Stromal cell of bone marrow (primary cell): ENCODE data around the gene CTDP1.
A peak's percentile ranks its signal among the peaks of the same experiment; 100 is the strongest.

Source experiments
- DNase-seq: peaks from one replicate; pipeline ENCODE4 v3.0.0-alpha.2; 2012; ENCODE audit warnings: low read depth

The CTDP1 gene, protein sequence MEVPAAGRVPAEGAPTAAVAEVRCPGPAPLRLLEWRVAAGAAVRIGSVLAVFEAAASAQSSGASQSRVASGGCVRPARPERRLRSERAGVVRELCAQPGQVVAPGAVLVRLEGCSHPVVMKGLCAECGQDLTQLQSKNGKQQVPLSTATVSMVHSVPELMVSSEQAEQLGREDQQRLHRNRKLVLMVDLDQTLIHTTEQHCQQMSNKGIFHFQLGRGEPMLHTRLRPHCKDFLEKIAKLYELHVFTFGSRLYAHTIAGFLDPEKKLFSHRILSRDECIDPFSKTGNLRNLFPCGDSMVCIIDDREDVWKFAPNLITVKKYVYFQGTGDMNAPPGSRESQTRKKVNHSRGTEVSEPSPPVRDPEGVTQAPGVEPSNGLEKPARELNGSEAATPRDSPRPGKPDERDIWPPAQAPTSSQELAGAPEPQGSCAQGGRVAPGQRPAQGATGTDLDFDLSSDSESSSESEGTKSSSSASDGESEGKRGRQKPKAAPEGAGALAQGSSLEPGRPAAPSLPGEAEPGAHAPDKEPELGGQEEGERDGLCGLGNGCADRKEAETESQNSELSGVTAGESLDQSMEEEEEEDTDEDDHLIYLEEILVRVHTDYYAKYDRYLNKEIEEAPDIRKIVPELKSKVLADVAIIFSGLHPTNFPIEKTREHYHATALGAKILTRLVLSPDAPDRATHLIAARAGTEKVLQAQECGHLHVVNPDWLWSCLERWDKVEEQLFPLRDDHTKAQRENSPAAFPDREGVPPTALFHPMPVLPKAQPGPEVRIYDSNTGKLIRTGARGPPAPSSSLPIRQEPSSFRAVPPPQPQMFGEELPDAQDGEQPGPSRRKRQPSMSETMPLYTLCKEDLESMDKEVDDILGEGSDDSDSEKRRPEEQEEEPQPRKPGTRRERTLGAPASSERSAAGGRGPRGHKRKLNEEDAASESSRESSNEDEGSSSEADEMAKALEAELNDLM

DNA sequence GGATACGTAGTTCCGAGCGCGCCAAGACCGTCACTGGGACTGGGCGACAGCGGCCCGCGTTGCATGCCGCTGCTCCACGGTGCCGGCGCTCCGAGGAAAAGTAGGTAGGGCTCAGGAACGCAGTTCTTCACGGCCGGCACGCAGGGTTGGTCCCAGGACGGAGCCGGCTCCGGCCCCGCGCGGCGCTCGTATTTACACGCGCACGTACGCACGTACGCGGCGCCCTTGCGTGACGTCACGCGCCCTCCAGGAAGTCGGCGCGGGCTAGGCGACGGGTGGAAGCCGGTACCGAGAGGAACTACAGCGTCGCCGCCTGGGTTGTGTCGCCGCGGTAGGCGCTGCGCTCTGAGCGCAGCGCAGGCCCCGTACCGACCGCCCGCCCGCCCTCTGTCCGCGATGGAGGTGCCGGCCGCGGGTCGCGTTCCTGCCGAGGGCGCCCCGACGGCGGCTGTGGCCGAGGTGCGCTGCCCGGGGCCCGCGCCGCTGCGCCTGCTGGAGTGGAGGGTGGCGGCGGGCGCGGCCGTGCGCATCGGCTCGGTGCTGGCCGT lies at the start of gene CTDP1:
Gene CTDP1, plus strand, starts transcription at position 252 of the 548 bp plus-strand sequence. Its CDS starts 145 bp downstream, at position 397.
- DNase-seq, result peak; percentile 85

DNA sequence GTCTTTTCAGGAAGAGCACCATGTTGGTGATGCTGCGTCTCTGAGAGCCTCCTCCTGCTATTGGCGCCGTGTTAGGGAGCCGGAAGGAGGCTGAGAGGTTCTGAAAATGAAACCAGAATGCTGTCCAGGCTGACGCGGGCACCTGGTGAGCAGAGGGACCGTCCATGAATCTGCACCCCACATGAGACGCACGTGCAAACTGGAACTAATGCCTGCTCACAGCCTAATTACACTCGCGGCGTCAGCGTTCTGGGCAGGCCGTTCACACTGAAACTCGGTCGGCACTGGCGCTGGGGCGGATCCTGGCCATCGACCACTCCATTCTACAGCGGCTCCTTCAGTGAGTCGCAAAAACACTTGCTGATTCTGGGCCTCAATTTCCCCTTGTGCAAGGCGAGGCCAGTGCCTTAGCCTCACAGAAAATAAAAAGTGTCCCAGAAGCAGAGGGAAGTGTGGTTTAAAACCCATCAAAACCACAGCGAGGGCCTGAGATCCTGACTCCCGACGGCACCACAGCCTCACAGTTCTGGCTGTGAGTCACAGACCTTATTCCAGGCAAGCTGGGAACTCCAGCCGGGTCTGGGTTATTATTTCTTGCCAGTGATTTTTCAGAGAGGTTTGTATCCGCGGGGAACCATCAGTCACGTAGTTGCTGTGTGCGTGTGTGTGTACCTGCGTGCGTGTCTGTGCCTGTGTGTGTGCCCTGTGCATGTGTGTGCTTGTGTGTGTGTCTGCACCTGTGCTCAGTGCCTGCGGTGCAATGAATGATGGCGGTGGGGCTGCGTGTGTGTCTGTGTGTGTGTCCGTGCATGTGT lies 49.1 kb upstream of the CTDP1 start:
- DNase-seq, result no peak

DNA sequence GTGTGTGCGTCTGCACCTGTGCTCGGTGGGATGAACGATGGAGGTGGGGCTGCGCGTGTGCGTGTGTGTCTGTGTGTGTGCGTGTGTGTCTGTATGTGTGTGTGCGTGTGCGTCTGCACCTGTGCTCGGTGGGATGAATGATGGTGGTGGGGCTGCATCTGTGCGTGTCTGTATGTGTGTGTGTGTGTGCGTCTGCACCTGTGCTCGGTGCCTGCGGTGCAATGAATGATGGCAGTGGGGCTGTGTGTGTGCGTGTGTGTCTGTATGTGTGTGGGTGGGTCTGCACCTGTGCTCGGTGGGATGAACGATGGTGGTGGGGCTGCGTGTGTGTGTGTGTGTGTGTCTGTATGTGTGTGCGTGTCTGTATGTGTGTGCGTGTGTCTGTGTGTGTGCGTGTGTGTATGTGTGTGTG lies 48.5 kb upstream of the CTDP1 start:
- no peak for DNase-seq

DNA sequence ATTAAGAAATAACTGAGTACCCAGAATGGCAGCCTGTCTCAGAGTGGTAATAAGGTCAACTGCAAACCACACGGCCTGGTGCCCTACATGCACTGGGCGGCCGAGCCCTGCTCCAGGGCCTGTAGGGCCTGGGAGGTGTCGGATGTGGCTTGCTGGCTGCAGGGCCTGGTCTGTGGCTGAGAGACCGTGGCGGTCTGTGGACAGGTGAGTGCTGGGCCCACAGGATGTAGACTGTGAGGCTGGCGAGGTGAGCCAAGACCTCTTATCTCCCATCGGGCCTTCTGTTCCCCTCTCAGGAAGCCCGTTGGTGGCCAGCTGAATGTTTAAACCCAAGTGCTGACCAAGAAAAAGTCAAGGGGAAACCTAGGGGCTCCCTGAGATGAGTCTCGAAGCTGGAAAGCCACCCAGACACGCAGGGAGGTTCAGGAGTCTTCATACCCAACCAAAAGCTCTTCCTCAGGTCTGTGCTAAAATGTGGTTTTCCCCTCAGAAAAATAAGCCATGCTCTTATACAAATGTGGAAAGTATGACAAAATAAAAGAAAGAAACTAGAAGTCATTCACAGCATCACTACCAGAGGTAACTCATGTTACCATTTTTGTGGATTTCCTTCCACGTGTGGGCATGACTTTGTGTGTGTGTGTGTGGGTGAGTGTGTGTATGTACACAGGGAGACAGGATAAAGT lies 47.7 kb upstream of the CTDP1 start:
- DNase-seq, result no peak

DNA sequence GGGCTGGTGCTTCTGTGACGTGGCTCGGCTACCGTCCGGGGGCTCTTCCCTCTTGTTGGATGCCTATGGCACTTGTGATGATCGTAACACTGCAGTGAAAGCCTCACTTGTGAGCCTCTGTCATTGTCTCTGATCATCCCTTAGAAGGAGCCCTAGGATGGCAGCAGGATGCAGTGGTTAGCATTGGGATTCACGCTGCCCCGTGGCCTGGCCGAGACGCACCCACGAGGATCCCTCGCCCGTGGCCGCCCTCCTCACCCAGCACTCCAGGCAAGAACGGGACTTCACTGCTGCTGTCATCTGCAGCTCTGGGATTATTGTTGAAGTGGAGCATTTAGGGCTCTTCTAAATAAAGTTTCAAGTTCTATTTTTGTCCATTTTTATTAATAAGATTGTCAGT lies 46.8 kb upstream of the CTDP1 start:
- no peak for DNase-seq

DNA sequence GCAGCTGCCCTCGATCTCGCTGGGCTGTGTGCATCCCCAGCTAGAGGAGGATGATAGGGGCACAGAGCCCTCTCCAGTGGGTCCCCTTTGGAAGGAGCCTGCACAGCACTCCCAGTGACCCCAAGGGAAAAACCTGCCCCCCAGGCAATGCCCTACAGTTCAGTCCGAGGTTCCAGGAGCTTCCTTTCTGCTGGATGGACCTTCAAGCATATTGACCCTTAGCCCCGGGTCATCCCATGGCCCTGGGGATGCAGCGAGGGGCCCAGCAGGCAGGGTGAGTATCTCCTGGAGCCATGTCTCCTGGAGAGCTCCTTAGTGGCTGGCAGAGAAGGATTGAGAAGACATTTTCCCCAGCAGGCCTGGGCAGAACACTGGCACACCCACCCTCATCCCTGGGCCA lies 45.4 kb upstream of the CTDP1 start:
- no peak for DNase-seq

DNA sequence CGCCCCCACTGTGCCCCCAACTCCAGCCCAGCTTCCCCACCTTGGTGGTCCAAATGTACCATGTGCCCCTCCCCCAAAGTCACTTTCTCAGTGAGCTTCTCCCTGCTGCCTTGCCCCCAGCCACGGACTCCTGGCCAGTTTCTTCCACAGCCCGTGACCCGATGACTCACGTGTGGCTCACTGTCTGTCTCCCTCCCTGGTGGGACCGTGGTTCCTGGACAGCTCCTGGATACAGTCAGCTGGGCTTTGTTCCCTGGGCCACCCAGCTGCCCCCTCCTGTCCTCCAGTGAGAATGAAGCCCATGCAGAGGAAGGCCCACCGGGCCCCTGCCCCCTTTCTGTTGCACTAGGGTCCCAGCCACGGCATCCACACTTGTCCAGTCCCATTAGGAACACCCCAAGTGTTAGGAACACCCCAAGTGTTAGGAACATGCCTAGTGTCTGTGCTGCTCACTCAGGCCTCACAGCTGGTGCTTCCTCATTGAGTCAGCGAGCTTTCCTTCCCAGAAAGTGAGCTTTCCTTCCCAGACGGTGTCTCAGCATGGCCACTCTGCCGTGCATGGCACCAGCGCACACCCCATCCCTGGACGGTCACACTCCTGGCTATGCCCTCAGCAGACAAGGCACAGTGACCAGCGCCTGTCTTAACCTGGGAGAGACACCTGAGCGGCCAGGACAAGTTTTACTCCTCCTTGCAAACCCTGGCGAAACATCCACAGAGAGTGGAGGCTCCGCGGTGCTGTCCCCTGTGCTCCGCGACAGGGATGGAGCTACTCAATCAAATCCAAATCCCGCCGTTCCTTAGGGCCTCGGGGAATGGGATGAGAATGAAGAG lies 44.8 kb upstream of the CTDP1 start:
- DNase-seq, result peak; percentile 31

DNA sequence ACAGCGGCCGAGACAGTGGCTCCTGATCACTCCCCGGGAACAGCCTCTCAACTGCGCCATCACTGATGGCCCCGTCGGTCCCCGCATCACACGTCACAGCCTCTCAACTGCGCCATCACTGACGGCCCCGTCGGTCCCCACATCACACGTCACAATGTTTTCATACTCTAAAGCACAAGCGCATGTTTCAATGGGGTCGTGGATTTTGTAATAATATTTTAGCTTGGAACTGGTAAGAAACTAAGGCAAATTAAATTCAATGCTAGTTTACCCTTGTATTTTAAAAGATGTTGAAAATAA lies 44.2 kb upstream of the CTDP1 start:
- no peak for DNase-seq

DNA sequence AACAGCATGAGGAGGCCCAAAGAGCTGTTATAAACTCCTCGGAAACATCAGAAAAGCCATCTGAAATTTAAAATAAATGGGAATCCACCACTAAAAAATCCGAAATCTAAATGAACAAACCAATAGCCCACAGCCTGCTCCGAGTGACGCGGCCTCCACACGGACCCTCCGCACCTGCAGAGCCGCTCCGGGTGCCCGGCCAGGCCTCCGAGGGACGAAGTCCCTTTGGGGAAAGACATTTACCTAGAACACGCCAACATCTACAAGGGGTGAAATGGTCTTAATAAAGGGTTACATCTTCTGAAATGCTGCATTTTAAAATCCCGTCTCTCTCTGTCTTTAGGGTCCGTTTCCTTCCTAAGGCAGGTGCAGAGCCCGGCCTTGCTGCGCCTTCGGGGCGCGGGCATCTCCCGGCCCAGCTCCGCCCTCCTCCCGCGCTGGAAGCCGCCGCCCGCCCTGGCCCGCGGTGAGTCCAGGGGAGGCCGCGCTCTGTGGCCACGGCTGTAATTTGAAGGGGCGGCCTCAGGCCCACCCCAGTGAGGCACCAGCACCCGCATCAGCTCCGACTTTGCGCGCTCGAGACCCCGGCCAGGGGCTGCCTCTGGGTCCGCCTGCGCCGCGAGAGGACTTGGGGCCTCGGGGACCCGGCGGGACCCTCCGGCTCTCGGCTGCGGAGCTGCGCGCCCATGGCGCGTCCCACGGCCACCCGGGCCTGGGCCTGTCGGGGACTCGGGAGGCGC lies 42.3 kb upstream of the CTDP1 start:
- no peak for DNase-seq

DNA sequence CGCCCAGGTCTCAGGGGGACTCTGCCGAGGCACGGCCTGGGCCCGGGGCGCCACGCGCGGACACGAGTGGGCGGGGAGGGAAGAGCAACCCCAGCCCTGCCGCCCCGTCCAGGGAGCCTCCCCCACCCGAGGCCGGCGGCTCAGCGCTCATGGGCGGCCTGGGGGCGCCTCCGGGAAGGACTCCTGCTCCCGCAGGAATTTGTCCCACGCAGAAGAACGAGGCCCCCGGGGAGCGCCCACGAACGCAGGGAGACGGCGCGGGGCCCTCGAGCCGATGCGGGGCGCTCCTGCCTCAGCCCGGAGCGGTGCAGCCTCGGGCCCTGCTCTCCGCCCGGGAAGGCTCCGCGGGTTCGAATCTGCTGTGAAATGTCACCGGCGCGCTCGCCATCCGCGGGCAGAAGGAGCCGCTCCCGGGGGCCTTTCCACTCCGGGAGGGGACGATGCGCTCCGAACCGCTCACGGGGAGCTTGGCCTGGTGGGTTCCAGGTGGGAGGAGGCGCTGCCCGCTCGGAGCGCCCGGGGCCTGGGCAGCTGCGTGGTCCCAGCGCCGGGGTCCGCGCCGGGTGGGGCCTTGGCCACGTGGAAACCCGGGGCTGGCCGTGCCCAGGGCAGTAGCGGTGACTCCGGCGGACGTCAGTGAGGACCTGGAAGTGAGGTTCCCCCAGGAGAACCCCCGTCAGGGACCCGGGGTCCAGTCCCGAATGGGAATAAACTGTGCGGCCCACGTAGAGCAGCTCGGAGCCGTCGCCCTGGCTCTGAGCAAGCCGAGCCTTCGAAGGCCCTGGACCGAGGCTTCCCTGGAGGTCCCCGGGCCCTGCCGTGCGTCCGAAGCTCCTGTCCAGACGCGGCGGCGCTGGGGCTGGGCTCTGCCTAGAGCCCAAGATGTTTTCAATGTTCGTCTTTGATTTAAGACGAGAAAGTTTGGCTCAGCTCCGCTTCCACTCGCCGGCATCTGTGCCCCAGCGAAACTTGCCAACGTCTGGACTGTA lies 41.4 kb upstream of the CTDP1 start:
- DNase-seq, result no peak

DNA sequence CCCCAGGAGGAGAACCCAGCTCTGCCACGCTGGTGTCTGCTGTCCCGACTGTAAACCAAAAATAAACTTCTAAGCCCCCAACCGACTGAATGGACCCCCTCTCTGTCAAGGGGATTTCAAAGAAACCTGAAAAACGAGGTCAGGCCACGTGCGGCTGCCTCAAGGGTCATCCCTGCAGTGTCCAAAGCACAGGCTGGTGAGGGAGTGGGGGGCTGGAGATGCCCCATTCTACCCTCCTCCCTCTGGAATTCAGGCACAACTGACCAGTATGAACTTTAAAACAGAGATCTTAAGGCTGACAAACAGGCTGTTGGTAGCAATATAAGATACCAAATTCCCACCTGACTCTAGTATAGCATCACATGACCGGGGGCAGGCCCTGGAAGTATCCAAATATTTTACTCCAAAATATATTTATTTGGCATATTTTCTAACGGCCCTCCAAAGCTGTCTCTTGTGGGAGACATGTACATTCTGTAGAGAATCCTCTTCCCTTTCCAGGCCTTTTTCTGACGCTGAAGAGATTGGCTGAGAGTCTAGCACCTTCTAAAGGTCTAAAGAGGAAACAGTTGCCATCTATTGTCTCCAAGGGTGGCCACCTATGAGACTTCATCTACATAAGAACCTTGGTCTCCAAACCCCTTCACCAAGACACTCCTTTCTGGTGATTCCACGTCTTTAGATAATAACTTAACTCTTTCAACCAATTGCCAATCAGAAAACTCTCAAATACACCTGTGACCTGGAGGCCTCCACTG lies 40.4 kb upstream of the CTDP1 start:
- no peak for DNase-seq

DNA sequence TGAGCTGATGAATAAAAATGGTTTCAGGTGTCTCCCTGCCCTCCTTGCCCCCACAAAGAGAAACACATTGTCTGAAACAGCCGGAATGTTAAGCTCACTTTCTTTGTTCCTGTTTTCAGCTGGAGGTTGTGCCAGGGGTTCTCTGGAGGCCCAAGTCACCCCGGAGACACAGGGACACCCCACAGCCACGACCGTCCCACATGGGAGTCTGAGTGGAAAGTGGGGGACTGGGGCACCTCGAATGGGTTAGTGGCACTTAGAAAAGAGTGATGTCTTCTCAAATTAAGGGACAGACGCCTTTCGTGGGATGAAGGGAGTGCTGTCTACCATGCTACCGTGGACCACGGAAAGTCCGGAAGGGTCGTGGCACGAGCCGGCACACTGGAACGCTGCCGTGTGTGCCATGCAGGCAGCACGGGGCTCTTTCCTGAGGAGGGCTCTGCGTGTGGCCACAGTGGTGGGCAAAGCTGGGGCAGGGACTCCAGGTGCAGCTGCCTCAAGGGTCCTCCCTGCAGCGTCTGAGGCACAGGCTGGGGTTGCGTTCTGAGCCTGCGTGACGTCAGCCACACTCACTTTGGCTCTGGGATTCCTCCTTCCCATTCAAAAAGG lies 39.4 kb upstream of the CTDP1 start:
- no peak for DNase-seq

DNA sequence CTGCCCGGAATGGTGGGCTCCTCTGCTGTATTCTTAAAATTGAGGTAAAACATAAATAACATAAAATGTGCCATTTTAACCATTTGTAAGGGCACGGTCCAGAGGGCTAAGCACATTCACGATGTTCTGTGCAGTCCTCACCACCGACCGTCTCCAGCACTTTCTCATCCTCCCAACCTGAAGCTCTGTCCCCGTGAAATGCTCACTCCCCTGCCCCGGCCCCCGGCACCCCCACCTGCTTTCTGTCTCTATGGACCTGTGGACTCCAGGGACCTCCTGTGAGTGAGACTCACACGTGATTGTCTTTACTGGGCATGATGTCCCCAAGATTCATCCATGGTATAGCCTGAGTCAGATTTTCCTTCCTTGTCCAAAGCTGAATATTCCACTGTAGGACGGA lies 38.7 kb upstream of the CTDP1 start:
- no peak for DNase-seq

DNA sequence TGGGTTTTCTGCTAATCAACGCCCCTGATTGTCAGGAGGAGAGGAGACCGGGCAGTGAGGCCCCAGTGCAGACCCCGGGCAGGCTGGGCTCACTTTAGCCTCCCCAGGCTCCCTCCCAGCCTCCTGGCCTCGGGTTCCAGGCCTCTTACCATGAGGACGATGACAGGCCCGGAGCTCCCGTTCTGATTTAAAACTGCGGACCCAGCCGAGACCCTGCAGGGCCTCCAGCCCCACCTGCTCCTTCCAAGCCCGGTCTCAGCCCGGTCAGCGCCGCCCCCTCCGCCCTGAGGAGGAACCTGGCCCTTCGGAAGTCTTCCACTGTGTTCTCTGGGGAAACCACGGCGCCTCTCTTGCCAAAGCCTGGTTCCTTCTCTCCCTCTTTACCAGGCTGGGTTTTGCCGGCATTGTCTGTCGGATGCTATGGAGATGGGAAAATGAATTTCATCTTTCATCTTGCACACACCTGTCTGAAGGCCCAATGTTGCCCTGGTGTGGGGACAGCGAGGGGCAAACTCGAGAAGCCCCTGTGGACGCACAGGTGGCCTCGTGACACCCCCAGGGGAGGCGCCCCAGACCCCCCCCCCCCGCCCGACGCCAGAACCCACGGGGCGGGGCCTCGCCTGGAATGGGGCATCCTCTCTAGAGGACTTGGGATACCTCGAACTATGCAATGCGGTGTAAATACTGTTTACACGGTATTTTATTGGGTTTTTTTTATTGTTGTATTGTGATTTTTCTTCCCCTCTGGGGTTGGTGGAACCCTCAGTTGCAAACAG lies 37.7 kb upstream of the CTDP1 start:
- no peak for DNase-seq

DNA sequence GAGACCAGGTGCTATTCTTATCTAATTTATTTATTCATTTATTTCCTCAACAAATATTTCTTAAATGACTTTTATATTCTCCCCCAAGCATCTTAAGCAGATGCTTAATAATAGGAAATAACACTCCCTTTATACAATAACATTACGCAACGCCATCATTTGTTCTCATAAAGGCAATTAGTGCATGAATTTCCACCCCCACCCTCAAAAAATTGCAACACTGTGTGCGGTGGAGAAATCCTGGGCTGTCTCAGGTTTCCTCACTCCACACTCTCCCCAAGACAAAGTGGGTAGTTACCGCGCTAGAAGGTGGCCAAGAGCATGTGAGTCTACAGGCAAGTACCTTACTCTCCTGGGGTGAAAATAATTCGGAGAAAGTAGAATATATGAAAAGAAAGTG lies 37.0 kb upstream of the CTDP1 start:
- DNase-seq, result no peak
